ENCODE results near the gene COL26A1. TPM values are rescaled to one million over a fixed set of nuclear protein-coding genes. Genes with fewer than 3 reads are reported as not detected.

Gene COL26A1
- total RNA-seq, 1 donor from 2014 or later = 0.58 TPM

DNA sequence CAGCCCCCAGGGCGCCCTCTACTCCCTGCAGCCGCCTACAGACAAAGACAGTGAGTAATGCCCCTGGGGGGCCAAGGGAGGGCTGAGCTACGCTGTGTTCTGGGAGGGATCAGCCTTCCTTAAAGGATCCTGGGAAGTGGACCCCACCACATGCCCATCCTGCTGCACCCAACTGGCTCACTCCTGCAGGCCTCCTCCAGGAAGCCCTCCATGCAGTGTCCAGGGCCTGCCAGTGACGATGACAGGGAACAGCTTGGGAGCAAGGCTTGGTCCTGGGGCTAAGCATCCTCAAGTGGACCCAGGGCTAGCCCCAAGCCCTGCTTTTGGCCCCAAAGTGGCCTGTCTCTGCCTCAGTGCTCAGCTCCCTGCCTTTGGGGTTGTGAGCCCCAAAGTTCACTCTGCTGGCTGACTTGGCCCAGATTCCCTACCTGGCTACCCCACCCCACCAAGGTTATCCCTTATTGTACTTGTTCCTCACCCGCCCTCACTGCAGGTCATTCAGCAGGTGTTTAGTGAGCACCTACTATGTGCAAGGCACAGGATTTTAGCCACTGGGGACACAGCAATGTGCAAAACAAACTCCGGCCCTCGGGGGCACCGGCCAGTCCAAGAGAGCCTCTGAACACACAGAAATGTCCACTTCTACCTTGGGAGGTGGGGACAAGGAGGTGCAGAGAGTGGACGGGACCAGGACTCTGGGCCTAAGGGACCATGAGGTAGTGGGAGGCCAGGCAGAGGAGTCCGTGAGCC is 182.9 kb downstream of the COL26A1 start:
- DNase-seq (peak; percentile 33), ATAC-seq (no peak)
- Histone ChIP-seq H3K4me1 (no peaks in the 10 kb centered on the region), H3K9me3 (no peaks in the 10 kb centered on the region), H3K27ac (no peak overlapping the region), H3K36me3 (no peaks in the 10 kb centered on the region), H3K27me3 (no peaks in the 10 kb centered on the region), H3K4me3 (no peak overlapping the region)
- TF ChIP-seq, protein P1, sequence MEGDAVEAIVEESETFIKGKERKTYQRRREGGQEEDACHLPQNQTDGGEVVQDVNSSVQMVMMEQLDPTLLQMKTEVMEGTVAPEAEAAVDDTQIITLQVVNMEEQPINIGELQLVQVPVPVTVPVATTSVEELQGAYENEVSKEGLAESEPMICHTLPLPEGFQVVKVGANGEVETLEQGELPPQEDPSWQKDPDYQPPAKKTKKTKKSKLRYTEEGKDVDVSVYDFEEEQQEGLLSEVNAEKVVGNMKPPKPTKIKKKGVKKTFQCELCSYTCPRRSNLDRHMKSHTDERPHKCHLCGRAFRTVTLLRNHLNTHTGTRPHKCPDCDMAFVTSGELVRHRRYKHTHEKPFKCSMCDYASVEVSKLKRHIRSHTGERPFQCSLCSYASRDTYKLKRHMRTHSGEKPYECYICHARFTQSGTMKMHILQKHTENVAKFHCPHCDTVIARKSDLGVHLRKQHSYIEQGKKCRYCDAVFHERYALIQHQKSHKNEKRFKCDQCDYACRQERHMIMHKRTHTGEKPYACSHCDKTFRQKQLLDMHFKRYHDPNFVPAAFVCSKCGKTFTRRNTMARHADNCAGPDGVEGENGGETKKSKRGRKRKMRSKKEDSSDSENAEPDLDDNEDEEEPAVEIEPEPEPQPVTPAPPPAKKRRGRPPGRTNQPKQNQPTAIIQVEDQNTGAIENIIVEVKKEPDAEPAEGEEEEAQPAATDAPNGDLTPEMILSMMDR (IDR thresholded peaks at IDR 0.05) = no peak
- intact Hi-C loops (cut with DNase I) = no loop called here

DNA sequence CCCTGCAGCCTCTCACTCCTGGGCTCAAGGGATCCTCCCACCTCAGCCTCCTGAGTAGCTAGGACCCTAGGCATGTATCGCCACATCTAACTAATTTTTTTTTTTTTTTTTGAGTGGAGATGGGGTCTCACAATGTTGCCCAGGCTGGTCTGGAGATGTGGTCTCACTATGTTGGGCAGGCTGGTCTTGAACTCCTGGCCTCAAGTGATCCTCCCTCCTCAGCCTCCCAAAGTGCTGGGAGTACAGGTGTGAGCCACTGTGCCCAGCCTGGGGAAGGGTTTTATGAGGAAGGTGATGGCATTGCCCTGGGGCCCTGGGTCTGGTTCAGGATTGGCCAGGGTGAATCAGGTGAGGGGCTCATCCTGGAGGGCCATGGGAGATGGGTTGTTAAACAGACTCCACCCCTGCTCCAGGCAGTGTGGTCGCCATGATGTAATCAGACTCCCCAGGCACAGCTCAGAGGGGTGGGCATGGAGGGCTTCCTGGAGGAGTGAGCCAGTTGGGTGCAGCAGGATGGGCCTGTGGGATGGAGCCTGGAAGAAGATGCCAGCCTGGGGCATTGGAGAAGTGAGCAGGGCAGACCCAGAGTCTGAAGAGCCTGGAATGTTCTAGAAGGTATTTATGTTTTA is 183.7 kb downstream of the COL26A1 start:
- peak; percentile 31 for DNase-seq
- TF ChIP-seq, protein P1 (IDR thresholded peaks at IDR 0.05) = no peak

DNA sequence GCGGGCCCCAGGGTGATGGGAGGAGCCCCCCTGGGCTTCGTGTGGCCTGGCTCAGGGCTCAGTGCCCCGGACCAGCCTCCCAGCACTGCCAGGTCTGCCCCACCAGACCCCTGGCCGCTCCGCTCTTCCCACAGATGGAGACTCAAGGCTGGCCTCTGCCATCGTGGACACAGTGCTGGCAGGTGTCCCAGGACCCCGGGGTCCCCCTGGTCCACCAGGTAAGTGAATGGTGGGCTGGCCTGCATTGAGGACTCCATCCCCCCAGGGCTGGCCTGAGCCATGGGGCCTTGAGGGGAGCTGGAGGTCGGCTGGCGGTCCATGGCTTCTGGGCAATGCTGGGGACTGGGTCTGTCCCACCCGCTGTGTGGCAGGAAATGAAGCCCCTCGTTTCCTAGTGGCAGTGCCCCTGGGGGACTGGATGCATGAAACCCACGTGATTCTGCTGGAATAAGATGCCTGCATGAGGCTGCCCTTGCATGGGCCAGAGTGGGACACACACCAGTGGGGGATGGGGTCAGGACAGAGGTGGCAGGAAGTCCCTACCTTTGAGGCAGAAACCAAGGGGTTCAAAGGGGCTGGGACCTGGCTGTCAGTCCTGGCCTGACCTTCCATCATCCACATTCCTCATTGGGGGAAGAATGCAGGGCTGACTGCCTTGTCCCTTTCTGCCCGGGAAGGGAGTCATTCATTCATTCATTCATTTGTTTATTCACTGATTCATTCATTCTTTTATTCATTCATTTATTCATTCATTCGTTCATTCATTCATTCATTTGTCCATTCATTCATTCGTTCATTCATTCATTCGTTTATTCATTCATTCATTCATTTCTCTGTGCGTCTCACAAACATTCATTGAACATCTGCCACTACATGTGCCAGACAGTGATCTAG is 184.6 kb downstream of the COL26A1 start:
- no peak for ATAC-seq
- H3K27ac ChIP-seq = no peak overlapping the region
- no peaks in the 10 kb centered on the region for H3K9me3 ChIP-seq
- no peak overlapping the region for H3K4me3 ChIP-seq
- no peaks in the 10 kb centered on the region for H3K27me3 ChIP-seq
- intact Hi-C loops (cut with DNase I) = no loop called here
- TF ChIP-seq, protein P1 (IDR thresholded peaks at IDR 0.05) = no peak
- H3K4me1 ChIP-seq = no peaks in the 10 kb centered on the region
- peak; percentile 53 for DNase-seq
- H3K36me3 ChIP-seq = no peaks in the 10 kb centered on the region

More for the DNA sequence above, 183.7 kb downstream of the COL26A1 start:
- Histone ChIP-seq H3K4me3 (no peak overlapping the region), H3K27ac (no peak overlapping the region), H3K9me3 (no peaks in the 10 kb centered on the region), H3K27me3 (no peaks in the 10 kb centered on the region), H3K4me1 (no peaks in the 10 kb centered on the region), H3K36me3 (no peaks in the 10 kb centered on the region)
- ATAC-seq = no peak
- intact Hi-C loops (cut with DNase I) = no loop called here

DNA sequence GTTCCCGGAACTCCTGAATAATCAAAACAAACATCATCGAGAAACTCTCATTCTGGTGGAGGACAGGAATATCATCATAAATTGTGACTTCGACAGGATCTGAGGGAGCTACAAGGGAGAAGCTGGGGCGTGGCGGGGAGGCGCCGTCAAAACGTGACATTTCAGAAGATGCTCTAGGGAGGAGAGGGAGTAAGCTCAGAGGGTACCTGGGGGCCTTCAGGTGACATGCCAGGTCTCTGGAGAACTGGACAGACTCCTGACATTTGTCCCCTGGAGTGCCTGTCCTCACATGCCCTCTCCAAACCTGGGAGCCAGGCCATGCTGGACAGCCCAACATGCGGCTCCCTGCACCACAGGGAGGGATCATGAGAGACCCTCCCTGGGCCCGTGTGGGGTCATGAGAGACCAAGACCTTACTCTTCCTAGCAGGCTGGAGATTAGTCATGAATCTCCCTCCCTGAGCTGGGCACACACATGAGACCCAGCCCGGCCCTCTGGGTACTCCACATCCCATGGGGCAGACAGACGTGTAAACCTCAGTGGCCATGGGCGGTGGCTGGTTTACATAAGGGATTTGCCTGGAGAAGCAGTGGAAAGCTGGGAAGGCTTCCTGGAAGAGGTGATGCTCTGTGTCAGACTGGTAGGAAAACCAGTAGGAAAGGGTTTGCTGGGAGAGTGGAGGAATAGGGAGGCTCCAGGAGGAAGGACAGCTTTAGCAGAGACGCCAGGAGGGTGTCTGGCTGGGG is 185.4 kb downstream of the COL26A1 start:
- Histone ChIP-seq H3K4me3 (no peak overlapping the region), H3K27ac (no peak overlapping the region), H3K27me3 (no peaks in the 10 kb centered on the region), H3K9me3 (no peaks in the 10 kb centered on the region), H3K4me1 (no peaks in the 10 kb centered on the region), H3K36me3 (no peaks in the 10 kb centered on the region)
- DNase-seq (peak; percentile 46), ATAC-seq (no peak)
- TF ChIP-seq, protein P1 (IDR thresholded peaks at IDR 0.05) = no peak
- intact Hi-C loops (cut with DNase I) = no loop called here

DNA sequence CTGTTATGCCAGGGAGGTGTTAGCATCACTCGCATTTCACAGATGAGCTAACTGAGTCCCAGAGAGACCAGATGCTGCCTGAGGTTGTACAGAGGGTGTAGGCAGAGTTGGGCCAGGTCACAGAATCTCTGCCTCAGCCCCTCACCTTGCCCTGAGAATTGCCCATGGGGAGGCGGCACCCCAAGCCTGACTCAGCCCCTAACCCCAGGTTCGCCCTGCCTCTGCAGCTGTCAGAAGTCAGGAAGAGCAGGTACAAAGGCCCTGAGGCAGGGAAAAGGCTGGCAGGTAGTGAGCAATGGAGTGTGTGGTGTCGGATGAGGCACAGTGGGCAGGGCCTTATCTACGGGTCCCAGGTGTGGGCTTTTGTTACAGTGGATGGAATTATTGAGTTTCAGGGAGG is 187.1 kb downstream of the COL26A1 start:
- ATAC-seq (no peak), DNase-seq (peak; percentile 32)
- Histone ChIP-seq H3K27me3 (no peaks in the 10 kb centered on the region), H3K36me3 (no peaks in the 10 kb centered on the region), H3K9me3 (no peaks in the 10 kb centered on the region), H3K4me1 (no peaks in the 10 kb centered on the region), H3K4me3 (no peak overlapping the region), H3K27ac (no peak overlapping the region)
- TF ChIP-seq, protein P1 (IDR thresholded peaks at IDR 0.05) = no peak
- intact Hi-C loops (cut with DNase I) = no loop called here
